Thoracic aorta (tissue), 2 donors: ENCODE results near the gene COL18A1. TPM values are rescaled to one million over a fixed set of nuclear protein-coding genes. Genes with fewer than 3 reads are reported as not detected.

Source experiments
- ATAC-seq: fragments of 150-250 bp; one replicate; pipeline ENCODE4 v1.8.0; 2017; ENCODE audit warnings: low read depth; ENCODE audit not compliant: insufficient number of reproducible peaks, low FRiP score
- DNase-seq: peaks from one replicate; pipeline ENCODE4 v3.0.0-alpha.2; 2020; ENCODE audit warnings: low spot score
- H3K27ac ChIP-seq, 2 donors: fragments of 200-600 bp; sonication (generic); 1 replicate in 1 of 2; 2 replicates in 1 of 2; pipeline ENCODE4 v1.5.1; 2016; ENCODE audit warnings: mild to moderate bottlenecking in 2 of 2, moderate library complexity in 2 of 2
- H3K27me3 ChIP-seq: fragments of 200-600 bp; sonication (generic); replicated peaks from 2 replicates; pipeline ENCODE4 v1.6.0; 2016; ENCODE audit warnings: mild to moderate bottlenecking; ENCODE audit not compliant: insufficient read depth
- H3K36me3 ChIP-seq: fragments of 200-600 bp; sonication (generic); one replicate; pipeline ENCODE4 v1.5.1; 2016
- H3K4me1 ChIP-seq, 2 donors: fragments of 200-600 bp; sonication (generic); 1 replicate in 1 of 2; 2 replicates in 1 of 2; pipeline versions ENCODE4 v1.5.1 to v1.6.0; 2016; ENCODE audit warnings: low read depth in 2 of 2, mild to moderate bottlenecking in 1 of 2; ENCODE audit not compliant: control insufficient read depth in 1 of 2
- H3K4me3 ChIP-seq: fragments of 200-600 bp; sonication (generic); 2 replicates; pipeline ENCODE4 v1.5.1; 2016; ENCODE audit warnings: mild to moderate bottlenecking
- H3K9me3 ChIP-seq: fragments of 200-600 bp; sonication (generic); 2 replicates; pipeline ENCODE4 v1.5.1; 2016
- CTCF ChIP-seq: fragments of 200-600 bp; sonication (generic); IDR thresholded peaks from one replicate; pipeline ENCODE4 v1.5.1; 2019; ENCODE audit warnings: antibody characterized with exemption
- total RNA-seq, 2 donors: library from RNA; depleted of rRNA; stranded (reverse); fragments of >200 nt; gene quantifications; one replicate each; pipeline versions ENCODE4 v1.1.0 to v1.2.3, GENCODE V29; 2016

COL18A1 gene
- total RNA-seq, 2 donors from 2014 or later, result 507 to 811 TPM

- DNase-seq (no peak), ATAC-seq (no peak)
- Histone ChIP-seq H3K36me3 (peaks cover 14% of the 10 kb centered on the region), H3K27ac (no peak overlapping the region), H3K4me3 (no peak overlapping the region), H3K27me3 (no peaks in the 10 kb centered on the region), H3K4me1 (no peaks in the 10 kb centered on the region), H3K9me3 (peaks cover 28% of the 10 kb centered on the region)
- no peak for TF ChIP-seq CTCF
Observed at GRCh38 chr21:45516071-45516670, 111.2 kb downstream of the COL18A1 start.

GRCh38 chr21:45516671-45517151, 111.7 kb downstream of the COL18A1 start:
- no peak for TF ChIP-seq CTCF
- ATAC-seq (no peak), DNase-seq (no peak)
- H3K27ac ChIP-seq, result no peak overlapping the region
- peaks cover 32% of the 10 kb centered on the region for H3K9me3 ChIP-seq
- H3K4me3 ChIP-seq, result no peak overlapping the region
- H3K4me1 ChIP-seq, result no peaks in the 10 kb centered on the region
- H3K36me3 ChIP-seq, result peaks cover 9% of the 10 kb centered on the region
- no peaks in the 10 kb centered on the region for H3K27me3 ChIP-seq

GRCh38 chr21:45517249-45518065, 112.5 kb downstream of the COL18A1 start:
- Histone ChIP-seq H3K4me3 (no peak overlapping the region), H3K27ac (no peak overlapping the region), H3K4me1 (no peaks in the 10 kb centered on the region), H3K36me3 (peaks cover 2% of the 10 kb centered on the region), H3K9me3 (peaks cover 32% of the 10 kb centered on the region), H3K27me3 (no peaks in the 10 kb centered on the region)
- no peak for DNase-seq
- TF ChIP-seq CTCF, result no peak
- no peak for ATAC-seq

GRCh38 chr21:45518742-45519141, 113.8 kb downstream of the COL18A1 start:
- no peak for DNase-seq
- H3K36me3 ChIP-seq, result no peaks in the 10 kb centered on the region
- TF ChIP-seq CTCF, result no peak
- peaks cover 32% of the 10 kb centered on the region for H3K9me3 ChIP-seq
- no peaks in the 10 kb centered on the region for H3K27me3 ChIP-seq
- H3K4me1 ChIP-seq, result no peaks in the 10 kb centered on the region
- ATAC-seq, result no peak
- no peak overlapping the region for H3K4me3 ChIP-seq
- no peak overlapping the region for H3K27ac ChIP-seq

- H3K36me3 ChIP-seq, result no peaks in the 10 kb centered on the region
- H3K4me3 ChIP-seq, result no peak overlapping the region
- ATAC-seq, result no peak
- no peak for DNase-seq
- H3K27me3 ChIP-seq, result no peaks in the 10 kb centered on the region
- no peak for TF ChIP-seq CTCF
- H3K4me1 ChIP-seq, result no peaks in the 10 kb centered on the region
- no peak overlapping the region for H3K27ac ChIP-seq
- H3K9me3 ChIP-seq, result peaks cover 32% of the 10 kb centered on the region
Observed at GRCh38 chr21:45519182-45519581, 114.2 kb downstream of the COL18A1 start.
